Hepatocyte (in vitro differentiated cells): ENCODE results near the gene BUD23.

Experiments used
- EZH2 ChIP-seq: fragments of 200-600 bp; sonication (generic); IDR thresholded peaks from 2 replicates; pipeline ENCODE4 v1.6.1; 2016; ENCODE audit warnings: antibody characterized with exemption, mild to moderate bottlenecking, borderline replicate concordance
- EZH2phosphoT487 ChIP-seq: fragments of 200-600 bp; sonication (generic); IDR thresholded peaks from one replicate; pipeline ENCODE4 v1.6.1; 2018; ENCODE audit warnings: antibody characterized with exemption, mild to moderate bottlenecking, low read depth, moderate library complexity; ENCODE audit not compliant: unreplicated experiment, severe bottlenecking
- TF ChIP-seq, protein P1 (sequence below): fragments of 200-600 bp; sonication (generic); IDR thresholded peaks from 2 replicates; pipeline ENCODE4 v1.5.1; 2016; ENCODE audit warnings: antibody characterized with exemption, mild to moderate bottlenecking; ENCODE audit not compliant: poor library complexity

GRCh38 chr7:73723813-73724212, 40.4 kb downstream of the BUD23 start:
- TF ChIP-seq EZH2phosphoT487 (no peak), EZH2 (no peak)
- TF ChIP-seq, protein P1, sequence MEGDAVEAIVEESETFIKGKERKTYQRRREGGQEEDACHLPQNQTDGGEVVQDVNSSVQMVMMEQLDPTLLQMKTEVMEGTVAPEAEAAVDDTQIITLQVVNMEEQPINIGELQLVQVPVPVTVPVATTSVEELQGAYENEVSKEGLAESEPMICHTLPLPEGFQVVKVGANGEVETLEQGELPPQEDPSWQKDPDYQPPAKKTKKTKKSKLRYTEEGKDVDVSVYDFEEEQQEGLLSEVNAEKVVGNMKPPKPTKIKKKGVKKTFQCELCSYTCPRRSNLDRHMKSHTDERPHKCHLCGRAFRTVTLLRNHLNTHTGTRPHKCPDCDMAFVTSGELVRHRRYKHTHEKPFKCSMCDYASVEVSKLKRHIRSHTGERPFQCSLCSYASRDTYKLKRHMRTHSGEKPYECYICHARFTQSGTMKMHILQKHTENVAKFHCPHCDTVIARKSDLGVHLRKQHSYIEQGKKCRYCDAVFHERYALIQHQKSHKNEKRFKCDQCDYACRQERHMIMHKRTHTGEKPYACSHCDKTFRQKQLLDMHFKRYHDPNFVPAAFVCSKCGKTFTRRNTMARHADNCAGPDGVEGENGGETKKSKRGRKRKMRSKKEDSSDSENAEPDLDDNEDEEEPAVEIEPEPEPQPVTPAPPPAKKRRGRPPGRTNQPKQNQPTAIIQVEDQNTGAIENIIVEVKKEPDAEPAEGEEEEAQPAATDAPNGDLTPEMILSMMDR = no peak
